IPS-NIHi7 (cell line): Measurements from ENCODE around the gene LIG1.
A peak's percentile ranks its signal among the peaks of the same experiment; 100 is the strongest.

Experiments used
- DNase-seq: peaks from one replicate; pipeline ENCODE4 v3.0.0; 2012; ENCODE audit warnings: mixed read lengths; ENCODE audit errors: extremely low spot score

Gene LIG1

GRCh38 chr19:48182434-48182833 lies 12.3 kb upstream of the LIG1 start:
- no peak for DNase-seq

DNA sequence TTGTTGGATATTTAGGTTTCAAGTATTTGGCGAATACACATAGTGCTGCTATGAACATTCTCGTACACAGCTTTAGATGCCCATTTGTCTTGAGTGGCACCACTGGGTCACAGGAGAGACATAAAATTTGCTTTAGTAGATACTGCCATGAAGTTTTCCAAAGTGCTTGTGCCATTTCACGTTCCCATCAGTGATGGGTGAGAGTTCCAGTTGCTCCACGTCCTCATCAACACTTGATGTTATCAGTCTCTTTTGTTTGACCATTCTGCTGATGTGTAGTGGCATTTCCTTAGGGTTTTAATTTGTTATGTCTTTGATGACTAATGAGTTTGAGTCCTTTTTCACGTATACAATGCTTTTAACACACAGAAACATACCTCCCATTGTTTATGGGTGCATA lies 11.4 kb upstream of the LIG1 start:
- DNase-seq = no peak

GRCh38 chr19:48176226-48176625 lies 6.1 kb upstream of the LIG1 start:
- DNase-seq = no peak

DNA sequence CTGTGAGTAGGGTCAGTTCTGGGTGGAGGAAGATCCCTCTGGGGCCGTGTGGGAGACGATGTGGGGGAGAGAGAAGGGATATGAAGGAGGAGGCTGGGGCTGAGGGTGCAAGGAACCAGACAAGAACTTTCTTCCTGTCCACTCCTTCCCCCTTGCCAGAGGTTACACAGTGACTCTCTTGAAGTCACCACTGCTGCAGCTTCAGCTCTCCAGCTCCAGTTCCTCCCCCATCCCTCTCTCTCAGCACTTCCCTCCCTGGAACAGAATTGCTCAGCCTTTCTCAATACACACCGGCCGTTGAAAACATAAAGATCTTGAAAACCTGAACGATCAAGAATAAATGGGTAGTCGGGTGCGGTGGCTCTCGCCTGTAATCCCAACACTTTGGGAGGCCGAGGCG lies 5.4 kb upstream of the LIG1 start:
- DNase-seq = no peak

DNA sequence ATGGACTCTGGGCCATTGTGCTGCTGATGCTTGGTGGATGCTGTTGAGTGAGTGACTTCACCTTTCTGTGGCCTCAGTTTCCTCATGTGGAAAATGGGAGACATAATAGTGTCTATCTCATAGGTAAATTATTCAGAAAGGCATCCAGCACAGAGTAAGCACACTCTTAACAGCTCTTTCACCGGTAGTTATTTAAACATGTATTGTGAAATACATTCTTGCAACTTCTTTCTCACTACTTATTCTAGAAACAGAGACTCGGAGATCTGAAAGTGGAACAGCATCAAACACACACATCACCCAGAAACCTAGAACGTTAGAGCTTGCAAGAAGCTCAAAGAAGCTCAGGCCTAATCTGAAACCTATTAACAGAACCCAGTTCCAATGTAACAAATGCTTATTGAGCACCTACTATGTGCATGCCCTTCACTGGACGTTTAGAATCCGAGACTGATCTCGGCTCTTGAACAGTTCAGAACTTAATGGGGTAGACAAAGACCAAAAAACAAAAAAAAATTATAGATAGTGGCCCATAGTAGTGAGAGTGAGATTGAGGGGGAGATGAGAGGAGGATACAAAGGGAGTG lies 4.4 kb upstream of the LIG1 start:
- DNase-seq = no peak

DNA sequence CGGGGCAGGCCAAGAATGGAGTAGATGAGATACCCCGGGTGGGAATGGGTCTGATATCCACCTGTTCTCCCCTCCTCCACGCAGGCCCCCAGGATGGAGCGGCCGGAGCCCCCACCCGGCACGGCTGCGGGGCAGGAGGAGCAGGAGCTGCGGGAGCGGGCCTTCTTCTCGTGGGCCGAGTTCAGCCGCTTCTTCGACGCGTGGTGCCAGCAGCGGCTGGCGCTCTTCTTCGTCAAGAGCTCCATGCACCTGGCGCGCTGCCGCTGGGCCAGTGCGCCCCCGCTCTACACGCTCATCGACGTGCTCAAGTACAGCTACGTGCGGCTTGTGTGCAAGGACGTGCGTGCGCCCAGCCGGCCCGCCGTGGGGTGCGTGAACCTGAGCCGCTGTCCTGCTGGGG lies 1.6 kb upstream of the LIG1 start:
- DNase-seq = no peak

DNA sequence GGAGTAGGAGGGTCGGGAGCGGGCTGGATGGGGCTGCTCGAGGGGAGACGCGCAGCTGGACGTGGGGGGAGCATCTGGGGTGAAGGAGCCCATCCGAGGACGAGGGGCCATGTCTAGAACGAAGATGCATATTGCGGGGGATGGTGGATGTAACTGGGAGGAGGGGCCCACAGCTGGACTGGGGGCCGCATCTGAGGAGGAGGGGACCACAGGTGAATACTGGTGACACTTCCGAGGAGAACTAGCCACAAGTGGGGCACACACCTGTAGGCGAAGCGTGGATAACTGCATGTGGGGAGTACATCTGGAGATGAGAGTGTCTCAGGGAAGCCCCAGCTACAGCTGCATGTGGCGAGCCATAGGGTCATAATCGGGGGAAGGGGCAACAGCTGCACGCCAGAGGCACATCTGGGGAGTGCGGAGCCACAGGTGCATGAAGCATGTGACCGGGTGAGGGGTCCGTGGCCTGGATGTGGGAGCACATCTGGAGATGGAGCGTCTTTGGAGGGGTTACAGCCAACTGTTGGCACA lies 738 bp upstream of the LIG1 start:
- DNase-seq = no peak

GRCh38 chr19:48169578-48169938 lies 586 bp downstream of the LIG1 start:
- peak; percentile 97 for DNase-seq

DNA sequence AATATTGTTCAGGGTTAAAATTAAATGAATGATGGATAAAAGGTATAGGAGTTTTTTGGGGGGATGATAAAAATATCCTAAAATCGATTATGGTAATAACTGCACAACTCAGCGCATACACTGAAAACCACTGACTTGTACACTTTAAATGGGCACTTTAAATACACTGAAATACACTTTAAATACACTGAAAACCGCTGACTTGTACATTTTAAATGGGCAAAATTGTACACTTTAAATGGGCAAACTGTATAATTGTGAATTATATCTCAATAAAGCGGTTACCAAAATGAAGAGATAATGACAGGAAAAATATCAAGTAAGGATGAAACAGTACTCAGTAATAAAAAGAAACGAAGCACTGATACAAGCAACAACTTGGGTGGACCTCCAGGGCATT lies 1.5 kb downstream of the LIG1 start:
- no peak for DNase-seq

- no peak for DNase-seq
Measured at GRCh38 chr19:48158210-48158790, 11.8 kb downstream of the LIG1 start.

DNA sequence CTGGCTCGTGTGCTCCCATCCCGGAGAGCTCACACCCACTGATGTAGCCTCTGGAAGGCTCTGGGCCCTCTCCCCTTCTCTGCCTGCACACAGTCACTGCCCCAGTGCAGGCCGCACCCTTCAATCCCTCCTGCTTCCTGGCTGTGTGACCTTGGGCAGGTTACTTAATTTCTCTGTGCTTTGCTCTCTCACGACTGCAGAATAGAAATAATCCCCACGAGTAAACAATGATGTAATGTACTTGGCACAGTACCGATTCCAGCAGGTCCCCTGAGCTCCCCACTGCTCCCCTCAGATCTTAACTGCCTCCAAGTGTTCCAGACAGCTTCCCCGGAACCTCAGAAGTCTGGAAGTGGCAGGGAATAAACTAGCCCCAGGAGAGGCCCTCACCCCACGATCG lies 16.1 kb downstream of the LIG1 start:
- no peak for DNase-seq

DNA sequence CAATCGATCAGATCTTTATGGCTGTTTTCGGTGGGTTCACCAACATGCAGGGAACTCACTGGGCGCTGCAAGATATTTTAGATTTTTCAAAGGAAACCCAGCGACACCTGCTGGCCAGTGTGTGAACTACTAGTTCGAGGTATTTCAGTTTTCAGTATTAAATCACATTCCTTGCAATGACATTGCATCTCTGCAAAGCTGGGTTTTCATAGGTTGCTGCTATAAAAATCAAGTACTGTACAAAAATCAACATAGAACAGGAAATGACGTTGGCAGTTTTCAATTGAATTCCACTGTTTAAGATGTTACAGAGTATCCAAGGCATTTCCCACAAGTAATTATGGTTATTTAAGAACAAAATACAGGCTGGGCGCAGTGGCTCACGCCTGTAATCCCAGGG lies 17.6 kb downstream of the LIG1 start:
- peak; percentile 83 for DNase-seq

GRCh38 chr19:48149430-48149829 lies 20.7 kb downstream of the LIG1 start:
- no peak for DNase-seq

GRCh38 chr19:48148576-48148975 lies 21.6 kb downstream of the LIG1 start:
- no peak for DNase-seq

DNA sequence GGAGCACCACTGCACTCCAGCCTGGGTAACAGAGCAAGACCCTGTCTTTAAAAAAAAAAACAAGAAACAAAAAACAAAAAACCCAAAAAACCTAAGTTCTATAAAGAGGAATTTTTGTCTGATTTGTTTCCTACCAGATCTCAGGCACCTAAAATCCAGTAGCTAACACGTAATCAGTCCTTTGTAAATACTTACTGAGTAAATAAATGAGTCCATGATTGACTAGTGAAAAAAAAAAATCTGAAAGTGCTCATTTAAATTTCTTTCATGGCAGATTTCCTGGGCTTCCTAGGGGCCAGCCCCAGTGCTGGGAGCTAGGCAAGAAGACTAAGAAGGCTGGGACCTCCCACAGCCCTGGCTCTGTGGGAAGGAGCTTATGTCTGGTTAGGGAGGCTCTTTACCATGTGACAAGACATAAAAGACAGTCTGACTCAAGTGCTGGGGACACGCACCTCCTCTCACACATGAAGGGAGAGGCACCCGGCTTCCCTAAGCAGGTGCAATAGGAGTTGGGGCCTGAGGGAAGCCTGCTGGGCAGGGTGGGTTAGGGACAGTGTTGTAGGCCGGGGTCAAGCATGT lies 22.5 kb downstream of the LIG1 start:
- no peak for DNase-seq

DNA sequence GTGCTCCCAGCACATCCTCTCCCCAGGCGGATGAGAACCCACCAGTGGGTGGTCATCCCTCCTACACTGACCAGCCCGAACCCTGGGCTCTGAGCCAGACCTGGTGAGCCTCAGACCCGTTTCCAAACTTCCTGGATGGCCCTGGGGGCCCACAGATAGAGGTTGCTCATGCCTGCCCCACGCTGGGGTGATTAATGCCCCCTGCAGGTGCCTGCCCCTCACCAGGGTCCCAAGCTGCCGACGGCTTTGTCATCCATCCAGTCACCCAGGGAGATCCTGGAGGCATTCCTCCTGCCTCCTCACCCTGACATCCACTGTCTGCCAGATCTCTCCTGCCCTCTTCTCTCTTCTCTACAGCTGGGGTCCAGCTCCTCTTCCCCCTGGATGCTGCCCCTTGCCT lies 31.1 kb downstream of the LIG1 start:
- DNase-seq = no peak

GRCh38 chr19:48137411-48137810 lies 32.7 kb downstream of the LIG1 start:
- DNase-seq = no peak

GRCh38 chr19:48136547-48136946 lies 33.6 kb downstream of the LIG1 start:
- no peak for DNase-seq

GRCh38 chr19:48135411-48135810 lies 34.7 kb downstream of the LIG1 start:
- DNase-seq = peak; percentile 56

DNA sequence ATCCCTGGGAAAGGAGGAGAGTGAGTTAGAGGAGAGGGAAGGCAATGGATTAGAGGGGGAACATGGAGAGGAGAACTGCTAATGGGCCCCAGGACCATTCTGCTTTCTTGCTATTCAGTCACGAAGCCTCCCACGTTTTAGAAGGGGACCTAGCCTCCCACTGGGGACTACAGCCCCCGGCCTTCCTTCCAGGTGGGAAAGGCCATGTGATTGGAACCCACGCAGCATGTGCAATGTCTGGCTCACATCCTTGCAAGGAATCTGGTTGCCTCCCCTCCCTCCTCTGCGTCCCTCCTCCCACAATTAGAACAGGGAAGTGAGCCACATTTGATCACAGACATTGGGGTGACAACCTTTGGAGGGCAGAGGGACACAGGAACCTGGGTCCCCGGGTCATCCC lies 37.0 kb downstream of the LIG1 start:
- no peak for DNase-seq

- DNase-seq = no peak
Measured at GRCh38 chr19:48127561-48127960, 42.6 kb downstream of the LIG1 start.

DNA sequence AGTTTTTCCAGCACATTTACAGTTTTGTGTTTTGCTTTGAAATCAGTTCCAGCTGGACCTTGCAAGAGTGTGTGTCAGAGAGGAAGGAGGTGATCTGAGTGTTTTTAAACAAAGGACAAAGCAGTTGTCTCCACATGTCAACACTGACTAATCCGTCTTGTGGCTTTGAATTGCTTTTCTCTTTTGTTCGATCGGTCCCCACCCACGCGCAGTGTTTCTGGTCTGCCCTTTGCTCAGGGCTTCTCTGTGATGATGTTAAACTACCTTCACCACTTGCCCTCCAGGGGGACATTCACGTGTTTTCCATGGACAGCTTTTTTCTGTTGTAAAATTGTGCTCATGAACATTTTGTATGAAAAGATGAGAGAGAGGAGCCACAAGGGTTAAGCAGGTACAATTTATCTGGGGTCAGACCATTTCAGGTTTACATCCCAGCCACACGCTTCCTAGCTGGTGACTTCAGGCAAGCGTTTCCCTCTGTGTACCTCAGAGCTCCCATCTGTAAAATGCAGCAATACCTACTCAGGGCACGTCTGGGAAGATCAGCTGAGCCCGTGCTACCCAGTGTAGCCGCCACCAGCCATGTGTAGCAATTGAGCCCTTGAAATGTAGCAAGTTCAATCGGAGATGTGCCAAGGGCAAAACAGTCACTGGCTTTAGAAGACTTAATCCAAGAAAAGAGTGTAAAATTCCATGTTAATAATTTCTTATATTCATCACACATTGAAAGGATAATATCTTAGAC lies 46.1 kb downstream of the LIG1 start:
- DNase-seq = no peak

DNA sequence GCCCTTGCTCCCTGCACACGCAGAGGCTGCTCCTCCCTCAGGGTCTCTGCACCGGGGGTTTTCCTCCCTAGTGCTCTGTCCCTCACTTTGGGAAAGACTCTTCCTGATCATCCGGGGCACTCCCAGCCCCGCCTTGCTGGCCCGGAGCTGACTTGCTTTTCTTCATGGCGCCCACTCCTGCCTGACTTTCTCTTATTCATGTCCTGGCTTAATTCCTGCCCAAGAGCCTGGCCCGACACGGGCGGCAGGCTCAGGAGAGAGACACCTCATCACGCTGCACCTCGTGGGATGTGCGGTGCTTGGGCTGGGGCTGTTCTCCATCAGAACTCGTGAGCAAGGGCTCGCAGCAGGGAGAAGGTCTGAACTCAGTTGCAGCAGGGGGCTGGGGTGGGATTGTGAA lies 47.7 kb downstream of the LIG1 start:
- no peak for DNase-seq
